ENCODE data around the gene IP6K1.

DNA sequence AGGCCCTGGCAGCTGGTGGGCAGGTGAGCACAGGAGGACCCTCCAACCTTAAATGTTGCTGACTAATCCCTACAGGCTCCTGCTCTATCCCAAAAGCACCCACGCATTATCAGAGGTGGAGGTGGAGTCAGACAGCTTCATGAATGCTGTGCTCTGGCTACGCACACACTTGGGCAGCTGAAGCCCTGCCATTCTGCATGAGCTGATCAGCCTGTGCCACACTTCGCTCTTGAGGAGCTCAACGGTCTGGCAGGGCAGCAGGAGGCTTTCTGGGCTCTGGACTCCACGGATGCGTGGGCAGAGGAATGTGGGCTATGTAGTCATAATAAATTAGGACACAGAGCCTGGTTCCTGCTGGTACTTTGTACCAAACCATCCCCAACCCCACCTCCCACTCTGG lies 103.2 kb downstream of the IP6K1 start:
- TF ChIP-seq, protein P1, sequence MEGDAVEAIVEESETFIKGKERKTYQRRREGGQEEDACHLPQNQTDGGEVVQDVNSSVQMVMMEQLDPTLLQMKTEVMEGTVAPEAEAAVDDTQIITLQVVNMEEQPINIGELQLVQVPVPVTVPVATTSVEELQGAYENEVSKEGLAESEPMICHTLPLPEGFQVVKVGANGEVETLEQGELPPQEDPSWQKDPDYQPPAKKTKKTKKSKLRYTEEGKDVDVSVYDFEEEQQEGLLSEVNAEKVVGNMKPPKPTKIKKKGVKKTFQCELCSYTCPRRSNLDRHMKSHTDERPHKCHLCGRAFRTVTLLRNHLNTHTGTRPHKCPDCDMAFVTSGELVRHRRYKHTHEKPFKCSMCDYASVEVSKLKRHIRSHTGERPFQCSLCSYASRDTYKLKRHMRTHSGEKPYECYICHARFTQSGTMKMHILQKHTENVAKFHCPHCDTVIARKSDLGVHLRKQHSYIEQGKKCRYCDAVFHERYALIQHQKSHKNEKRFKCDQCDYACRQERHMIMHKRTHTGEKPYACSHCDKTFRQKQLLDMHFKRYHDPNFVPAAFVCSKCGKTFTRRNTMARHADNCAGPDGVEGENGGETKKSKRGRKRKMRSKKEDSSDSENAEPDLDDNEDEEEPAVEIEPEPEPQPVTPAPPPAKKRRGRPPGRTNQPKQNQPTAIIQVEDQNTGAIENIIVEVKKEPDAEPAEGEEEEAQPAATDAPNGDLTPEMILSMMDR (conservative IDR thresholded peaks at IDR 0.05; ENCODE audit: low read length): no peak
- TF ChIP-seq EZH2phosphoT487 (IDR thresholded peaks at IDR 0.05; ENCODE audit: borderline replicate concordance): no peak

Measured in Loucy (cell line).